OCI-LY7 (cell line): ENCODE measurements around the gene SLC9C2. TPM values are rescaled to one million over a fixed set of nuclear protein-coding genes. Genes with fewer than 3 reads are reported as not detected.
"Not testable (repeated sequence)": the region's sequence is repeated elsewhere in the genome, so short reads cannot be mapped to it uniquely, and the experiment has no call there.

Experiments used
- BruUV-seq: library from RNA; stranded (reverse); fragments of 400-500 nt; replicated peaks from 2 replicates; lab custom pipeline; 2021; lab: Mats Ljungman, UMichigan
- CTCF ChIA-PET: fragments of 300-600 bp; sonication (Branson Sonifier 250); formaldehyde crosslinking; loops from one replicate; lab custom pipeline; 2022; ENCODE audit warnings: antibody characterized with exemption; ENCODE audit not compliant: unreplicated experiment; lab: Charles Lee
- POLR2A ChIA-PET: fragments of 300-600 bp; sonication (Branson Sonifier 250); formaldehyde crosslinking; loops from one replicate; lab custom pipeline; 2022; ENCODE audit warnings: antibody characterized with exemption; lab: Charles Lee
- DNase-seq: peaks from one replicate; pipeline ENCODE4 v3.0.0-alpha.2; 2015; ENCODE audit warnings: low spot score
- H2AFZ ChIP-seq: fragments of 200-600 bp; sonication (generic), shearing (Covaris generic); 2 replicates; pipeline ENCODE4 v1.6.1; 2014; ENCODE audit warnings: mild to moderate bottlenecking, antibody characterized with exemption, low read length, moderate library complexity
- H3K27ac ChIP-seq: fragments of 200-600 bp; sonication (generic); 2 replicates; pipeline ENCODE4 v1.5.1; 2014; ENCODE audit warnings: mixed run types, low read depth, mild to moderate bottlenecking, moderate library complexity, low read length, inconsistent platforms; ENCODE audit not compliant: poor library complexity, severe bottlenecking
- H3K36me3 ChIP-seq: fragments of 200-600 bp; sonication (generic); 2 replicates; pipeline ENCODE4 v1.6.1; 2014; ENCODE audit warnings: mild to moderate bottlenecking, antibody characterized with exemption, low read length, moderate library complexity, mixed read lengths; ENCODE audit not compliant: insufficient read depth
- H3K4me1 ChIP-seq: fragments of 200-600 bp; sonication (generic); 2 replicates; pipeline ENCODE4 v1.5.1; 2014; ENCODE audit warnings: mild to moderate bottlenecking, low read length; ENCODE audit not compliant: insufficient read depth, poor library complexity, severe bottlenecking
- H3K4me2 ChIP-seq: fragments of 200-600 bp; sonication (generic); 2 replicates; pipeline ENCODE4 v1.6.1; 2014; ENCODE audit warnings: mild to moderate bottlenecking, low read length
- H3K4me3 ChIP-seq: fragments of 200-600 bp; sonication (generic); 2 replicates; pipeline ENCODE4 v1.5.1; 2014; ENCODE audit warnings: mild to moderate bottlenecking, low read depth, low read length; ENCODE audit not compliant: poor library complexity, severe bottlenecking
- H3K79me2 ChIP-seq: fragments of 200-600 bp; sonication (generic); 2 replicates; pipeline ENCODE4 v1.6.1; 2016; ENCODE audit warnings: low read depth, mild to moderate bottlenecking, low read length, moderate library complexity, mixed read lengths; ENCODE audit not compliant: insufficient read depth
- H3K9me2 ChIP-seq: fragments of 200-600 bp; sonication (generic); 2 replicates; pipeline ENCODE4 v1.6.1; 2016; ENCODE audit warnings: mild to moderate bottlenecking, low read length, mixed read lengths; ENCODE audit not compliant: insufficient read depth
- H3K9me3 ChIP-seq: fragments of 200-600 bp; sonication (generic); 2 replicates; pipeline ENCODE4 v1.6.1; 2014; ENCODE audit warnings: mild to moderate bottlenecking, mixed run types, low read length, mixed read lengths
- H4K20me1 ChIP-seq: fragments of 200-600 bp; sonication (generic); 2 replicates; pipeline ENCODE4 v1.6.1; 2014; ENCODE audit warnings: mild to moderate bottlenecking, antibody characterized with exemption, low read length, moderate library complexity, mixed read lengths; ENCODE audit not compliant: insufficient read depth
- EZH2phosphoT487 ChIP-seq: fragments of 200-600 bp; sonication (generic); IDR thresholded peaks from 2 replicates; pipeline ENCODE4 v1.6.1; 2018; ENCODE audit warnings: low read depth, borderline replicate concordance, mild to moderate bottlenecking, mixed run types, antibody characterized with exemption, low read length, moderate library complexity, mixed read lengths
- intact Hi-C: fragments of 100-400 bp; cut with micrococcal nuclease; formaldehyde crosslinking; loops from one replicate; pipeline ENCODE4 v1.10.0; 2022; ENCODE audit not compliant: unreplicated experiment
- total RNA-seq, 2 experiments: library from RNA; depleted of rRNA in 1 of 2; stranded (reverse); fragments of >200 nt in 1 of 2; shearing (Covaris generic) in 1 of 2; gene quantifications; 2 replicates each; pipeline ENCODE4 v1.2.3, GENCODE V29; 2014 to 2022
- TF ChIP-seq, protein P1 (sequence below): fragments of 200-600 bp; sonication (generic); conservative IDR thresholded peaks from 2 replicates; pipeline ENCODE4 v1.5.1; 2014; ENCODE audit warnings: mild to moderate bottlenecking, antibody characterized with exemption, low read length, moderate library complexity, mixed read lengths

SLC9C2 gene
- total RNA-seq, 2 experiments from 2014 or later, result not detected

- ChIA-PET POLR2A (no interaction called here), CTCF (no interaction called here)
- no peak overlapping the region for H3K27ac ChIP-seq
- intact Hi-C loops, result no loop called here
- peaks cover 47% of the 10 kb centered on the region for H3K36me3 ChIP-seq
- BruUV-seq, result no TSS peak
- no peaks in the 10 kb centered on the region for H3K4me1 ChIP-seq
- no peaks in the 10 kb centered on the region for H3K9me2 ChIP-seq
- TF ChIP-seq EZH2phosphoT487, result no peak
- TF ChIP-seq, protein P1, sequence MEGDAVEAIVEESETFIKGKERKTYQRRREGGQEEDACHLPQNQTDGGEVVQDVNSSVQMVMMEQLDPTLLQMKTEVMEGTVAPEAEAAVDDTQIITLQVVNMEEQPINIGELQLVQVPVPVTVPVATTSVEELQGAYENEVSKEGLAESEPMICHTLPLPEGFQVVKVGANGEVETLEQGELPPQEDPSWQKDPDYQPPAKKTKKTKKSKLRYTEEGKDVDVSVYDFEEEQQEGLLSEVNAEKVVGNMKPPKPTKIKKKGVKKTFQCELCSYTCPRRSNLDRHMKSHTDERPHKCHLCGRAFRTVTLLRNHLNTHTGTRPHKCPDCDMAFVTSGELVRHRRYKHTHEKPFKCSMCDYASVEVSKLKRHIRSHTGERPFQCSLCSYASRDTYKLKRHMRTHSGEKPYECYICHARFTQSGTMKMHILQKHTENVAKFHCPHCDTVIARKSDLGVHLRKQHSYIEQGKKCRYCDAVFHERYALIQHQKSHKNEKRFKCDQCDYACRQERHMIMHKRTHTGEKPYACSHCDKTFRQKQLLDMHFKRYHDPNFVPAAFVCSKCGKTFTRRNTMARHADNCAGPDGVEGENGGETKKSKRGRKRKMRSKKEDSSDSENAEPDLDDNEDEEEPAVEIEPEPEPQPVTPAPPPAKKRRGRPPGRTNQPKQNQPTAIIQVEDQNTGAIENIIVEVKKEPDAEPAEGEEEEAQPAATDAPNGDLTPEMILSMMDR, result no peak
- no peak for DNase-seq
- no peaks in the 10 kb centered on the region for H3K79me2 ChIP-seq
- H3K4me3 ChIP-seq, result no peak overlapping the region
- H2AFZ ChIP-seq, result no peak overlapping the region
- H3K4me2 ChIP-seq, result no peak overlapping the region
- H4K20me1 ChIP-seq, result no peaks in the 10 kb centered on the region
- H3K9me3 ChIP-seq, result peaks cover 44% of the 10 kb centered on the region; the same call in 1 of the 2 replicates
Measured at GRCh38 chr1:173467426-173467825, 135.4 kb downstream of the SLC9C2 start.

- H2AFZ ChIP-seq, DNase-seq, H3K4me2 ChIP-seq, intact Hi-C loops, H3K79me2 ChIP-seq, H3K9me2 ChIP-seq, CTCF ChIA-PET, H3K27ac ChIP-seq, BruUV-seq, H3K4me1 ChIP-seq, H4K20me1 ChIP-seq, H3K4me3 ChIP-seq: not testable (repeated sequence)
- H3K36me3 ChIP-seq, result peaks cover 47% of the 10 kb centered on the region
- peaks cover 19% of the 10 kb centered on the region; the same call in 1 of the 2 replicates for H3K9me3 ChIP-seq
- POLR2A ChIA-PET, result interaction anchor here (0.6 to 1.2 kb wide), 3 partner anchors 25 to 373 kb away, joined by 3 to 5 read pairs (median 4); no protein-coding TSS in a partner anchor
Measured at GRCh38 chr1:173464185-173464584, 138.7 kb downstream of the SLC9C2 start.

DNA sequence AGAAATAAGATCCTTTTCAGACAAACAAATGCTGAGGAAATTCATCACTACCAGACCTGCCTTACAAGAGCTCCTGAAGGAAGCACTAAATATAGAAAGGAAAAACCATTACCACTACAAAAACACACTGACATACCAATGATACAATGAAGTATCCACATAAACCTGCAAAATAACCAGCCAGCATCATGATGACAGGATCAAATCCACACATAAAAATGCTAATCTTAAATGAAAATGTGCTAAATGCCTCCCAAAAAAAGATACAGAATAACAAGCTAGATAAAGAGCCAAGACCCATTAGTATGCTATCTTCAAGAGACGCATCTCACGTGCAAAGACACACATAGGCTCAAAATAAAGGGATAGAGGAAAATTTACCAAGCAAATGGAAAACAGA, 140.2 kb downstream of the SLC9C2 start:
- H3K4me1 ChIP-seq, H2AFZ ChIP-seq, H3K4me2 ChIP-seq, intact Hi-C loops, H3K27ac ChIP-seq, DNase-seq, H3K79me2 ChIP-seq, BruUV-seq, CTCF ChIA-PET, H4K20me1 ChIP-seq, H3K4me3 ChIP-seq, H3K9me2 ChIP-seq: not testable (repeated sequence)
- POLR2A ChIA-PET, result interaction anchor here (1.3 kb wide), 1 partner anchor 9 kb away, joined by 3 read pairs; no protein-coding TSS in a partner anchor
- peaks cover 13% of the 10 kb centered on the region; the same call in 1 of the 2 replicates for H3K9me3 ChIP-seq
- H3K36me3 ChIP-seq, result peaks cover 38% of the 10 kb centered on the region
